ENCODE results near the gene GCN1. TPM values are rescaled to one million over a fixed set of nuclear protein-coding genes. Genes with fewer than 3 reads are reported as not detected.

The GCN1 gene
- total RNA-seq, 1 donor from 2014 or later: 130 TPM

DNA sequence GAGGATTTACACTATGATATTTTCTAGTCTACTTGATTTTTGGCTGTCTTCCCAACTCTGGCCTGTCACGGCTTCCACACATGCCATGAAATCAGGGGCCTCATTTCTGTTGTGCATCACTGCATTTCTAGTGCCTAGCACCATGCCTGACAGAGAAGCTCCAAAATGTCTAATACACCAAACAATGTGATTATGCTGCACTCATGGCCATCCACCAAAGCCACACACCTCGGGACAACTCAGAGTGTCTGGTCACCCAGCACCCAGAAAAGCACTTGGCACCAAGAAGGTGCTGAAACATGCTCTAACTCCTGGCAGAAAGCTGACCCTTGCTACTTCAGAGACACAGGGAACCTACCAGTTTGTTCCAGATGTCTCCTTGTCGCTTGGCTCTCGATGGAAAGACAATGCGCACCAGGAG, 11.3 kb downstream of the GCN1 start:
- Mint-ChIP-seq H3K9me3 (no peaks in the 10 kb centered on the region), H3K36me3 (peaks cover 39% of the 10 kb centered on the region), H3K27me3 (no peaks in the 10 kb centered on the region), H3K4me3 (no peak overlapping the region), H3K4me1 (ENCODE audit: unreplicated experiment) (no peaks in the 10 kb centered on the region), H3K27ac (peak overlapping the region; percentile 73)
- TF ChIP-seq, protein P1, sequence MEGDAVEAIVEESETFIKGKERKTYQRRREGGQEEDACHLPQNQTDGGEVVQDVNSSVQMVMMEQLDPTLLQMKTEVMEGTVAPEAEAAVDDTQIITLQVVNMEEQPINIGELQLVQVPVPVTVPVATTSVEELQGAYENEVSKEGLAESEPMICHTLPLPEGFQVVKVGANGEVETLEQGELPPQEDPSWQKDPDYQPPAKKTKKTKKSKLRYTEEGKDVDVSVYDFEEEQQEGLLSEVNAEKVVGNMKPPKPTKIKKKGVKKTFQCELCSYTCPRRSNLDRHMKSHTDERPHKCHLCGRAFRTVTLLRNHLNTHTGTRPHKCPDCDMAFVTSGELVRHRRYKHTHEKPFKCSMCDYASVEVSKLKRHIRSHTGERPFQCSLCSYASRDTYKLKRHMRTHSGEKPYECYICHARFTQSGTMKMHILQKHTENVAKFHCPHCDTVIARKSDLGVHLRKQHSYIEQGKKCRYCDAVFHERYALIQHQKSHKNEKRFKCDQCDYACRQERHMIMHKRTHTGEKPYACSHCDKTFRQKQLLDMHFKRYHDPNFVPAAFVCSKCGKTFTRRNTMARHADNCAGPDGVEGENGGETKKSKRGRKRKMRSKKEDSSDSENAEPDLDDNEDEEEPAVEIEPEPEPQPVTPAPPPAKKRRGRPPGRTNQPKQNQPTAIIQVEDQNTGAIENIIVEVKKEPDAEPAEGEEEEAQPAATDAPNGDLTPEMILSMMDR (conservative IDR thresholded peaks at IDR 0.05): no peak
- DNase-seq (ENCODE audit: extremely low spot score, unreplicated experiment): no peak

DNA sequence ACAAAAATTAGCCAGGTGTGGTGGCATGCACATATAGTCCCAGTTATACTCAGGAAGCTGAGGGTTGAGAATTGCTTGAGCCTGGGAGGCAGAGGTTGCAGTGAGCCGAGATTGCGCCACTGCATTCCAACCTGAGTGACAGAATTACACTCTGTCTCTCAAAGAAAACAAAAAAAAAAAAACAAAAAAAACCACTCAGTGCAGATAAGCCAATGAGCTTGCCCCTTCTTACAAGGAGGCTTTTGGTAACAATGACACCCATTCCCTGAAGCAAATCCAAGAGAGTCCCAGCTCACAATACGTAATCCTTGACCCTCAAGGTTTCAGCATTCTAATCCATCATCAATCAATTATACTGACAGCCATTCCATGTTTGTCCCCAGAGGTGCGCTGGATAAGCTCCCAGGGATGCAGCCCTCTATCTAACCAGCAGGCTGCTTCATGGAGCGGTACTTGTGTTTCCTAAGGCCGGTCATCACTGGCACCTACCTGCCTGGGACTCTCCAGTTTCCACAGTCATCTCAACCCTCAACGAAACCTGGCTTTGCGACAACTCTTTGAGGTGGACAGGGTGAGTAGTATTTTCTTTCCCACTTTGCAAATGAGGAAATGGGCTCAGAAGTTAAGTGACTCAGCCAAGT, 12.4 kb downstream of the GCN1 start:
- Mint-ChIP-seq H3K4me1 (ENCODE audit: unreplicated experiment) (no peaks in the 10 kb centered on the region), H3K36me3 (peaks cover 43% of the 10 kb centered on the region), H3K4me3 (no peak overlapping the region), H3K27me3 (no peaks in the 10 kb centered on the region), H3K27ac (peak overlapping the region; percentile 73), H3K9me3 (no peaks in the 10 kb centered on the region)
- no peak for DNase-seq (ENCODE audit: extremely low spot score, unreplicated experiment)
- TF ChIP-seq, protein P1 (conservative IDR thresholded peaks at IDR 0.05): peak; percentile 29

DNA sequence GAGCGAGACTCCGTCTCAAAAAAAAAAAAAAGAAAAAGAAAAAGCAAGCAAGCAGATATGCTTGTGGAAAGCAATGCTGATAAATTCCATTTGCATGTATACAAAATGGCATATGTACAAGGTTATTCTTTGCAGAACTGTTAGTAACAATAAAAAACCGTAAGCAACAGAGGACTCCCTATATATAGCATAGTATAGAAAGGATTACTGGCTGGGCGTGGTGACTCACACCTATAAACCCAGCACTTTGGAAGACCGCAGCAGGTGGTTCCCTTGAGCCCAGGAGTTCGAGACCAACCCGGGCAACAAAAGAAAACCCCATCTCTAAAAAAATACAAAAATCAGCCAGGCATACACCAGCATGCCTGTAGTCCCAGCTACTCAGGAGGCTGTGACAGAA, 13.5 kb downstream of the GCN1 start:
- Mint-ChIP-seq H3K4me3 (no peak overlapping the region), H3K27ac (no peak overlapping the region), H3K4me1 (ENCODE audit: unreplicated experiment) (no peaks in the 10 kb centered on the region), H3K27me3 (no peaks in the 10 kb centered on the region), H3K36me3 (peaks cover 36% of the 10 kb centered on the region), H3K9me3 (no peaks in the 10 kb centered on the region)
- DNase-seq (ENCODE audit: extremely low spot score, unreplicated experiment): no peak
- TF ChIP-seq, protein P1 (conservative IDR thresholded peaks at IDR 0.05): no peak

DNA sequence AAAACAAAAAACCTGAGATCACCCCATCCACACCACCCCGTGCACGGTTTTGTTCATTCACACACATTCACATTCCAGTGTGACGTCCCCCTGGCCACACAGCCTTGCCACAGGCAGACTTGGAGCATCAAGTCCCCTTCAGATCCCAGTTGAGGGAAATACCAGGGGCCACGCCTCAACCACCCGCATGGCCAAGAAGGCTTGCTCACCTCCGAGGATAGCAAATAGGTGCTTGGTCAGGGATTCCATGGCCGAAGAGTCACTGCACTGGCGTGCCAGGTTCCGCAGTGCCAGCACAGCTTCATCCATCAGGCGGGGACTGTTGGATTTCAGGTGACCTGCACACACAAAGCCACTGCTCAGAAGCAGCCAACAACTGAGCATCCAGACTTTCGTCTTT, 19.0 kb downstream of the GCN1 start:
- TF ChIP-seq, protein P1 (conservative IDR thresholded peaks at IDR 0.05): no peak
- peaks cover 26% of the 10 kb centered on the region for H3K36me3 Mint-ChIP-seq
- no peaks in the 10 kb centered on the region for H3K27me3 Mint-ChIP-seq
- no peak for DNase-seq (ENCODE audit: extremely low spot score, unreplicated experiment)
- no peak overlapping the region for H3K4me3 Mint-ChIP-seq
- H3K27ac Mint-ChIP-seq: no peak overlapping the region
- H3K4me1 Mint-ChIP-seq (ENCODE audit: unreplicated experiment): no peaks in the 10 kb centered on the region
- no peaks in the 10 kb centered on the region for H3K9me3 Mint-ChIP-seq

DNA sequence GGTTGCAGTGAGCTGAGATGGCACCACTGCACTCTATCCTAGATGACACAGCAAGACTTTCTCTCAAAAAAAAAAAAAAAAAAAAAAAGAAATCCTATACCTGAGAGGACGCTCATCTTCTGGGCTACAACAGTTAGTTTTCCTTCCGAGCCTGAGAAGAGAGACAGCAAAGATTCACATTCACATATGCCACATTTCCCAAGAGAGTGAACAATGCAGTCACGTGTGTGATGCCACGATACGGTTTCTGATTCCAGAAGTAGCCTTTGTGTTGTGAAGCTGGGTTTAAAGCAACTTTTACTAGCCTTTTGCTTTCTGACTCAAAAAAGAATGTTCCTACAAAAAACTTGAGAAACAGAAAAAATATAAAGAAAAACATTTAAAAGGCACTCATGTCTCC, 19.5 kb downstream of the GCN1 start:
- H3K4me3 Mint-ChIP-seq: no peak overlapping the region
- H3K9me3 Mint-ChIP-seq: no peaks in the 10 kb centered on the region
- H3K36me3 Mint-ChIP-seq: peaks cover 26% of the 10 kb centered on the region
- no peak overlapping the region for H3K27ac Mint-ChIP-seq
- H3K27me3 Mint-ChIP-seq: no peaks in the 10 kb centered on the region
- TF ChIP-seq, protein P1 (conservative IDR thresholded peaks at IDR 0.05): no peak
- H3K4me1 Mint-ChIP-seq (ENCODE audit: unreplicated experiment): no peaks in the 10 kb centered on the region
- no peak for DNase-seq (ENCODE audit: extremely low spot score, unreplicated experiment)

All from type B pancreatic cell (in vitro differentiated cells).